Panc1 (cell line): Measurements from ENCODE around the gene NOS3. TPM values are rescaled to one million over a fixed set of nuclear protein-coding genes. Genes with fewer than 3 reads are reported as not detected.
A peak's percentile ranks its signal among the peaks of the same experiment; 100 is the strongest.

Source experiments
- ATAC-seq: fragments of 200-7000 bp; cut with Tn5 transposase; 2 replicates; pipeline ENCODE4 v1.9.1; 2020; ENCODE audit warnings: mild to moderate bottlenecking, moderate library complexity
- BruUV-seq: library from RNA; stranded (reverse); fragments of 400-500 nt; replicated peaks from 2 replicates; lab custom pipeline; 2021; lab: Mats Ljungman, UMichigan
- CTCF ChIA-PET: fragments of 300-600 bp; sonication (Branson Sonifier 250); formaldehyde crosslinking; loops from one replicate; lab custom pipeline; 2022; ENCODE audit warnings: antibody characterized with exemption; lab: Charles Lee
- POLR2A ChIA-PET: fragments of 300-600 bp; sonication (Branson Sonifier 250); formaldehyde crosslinking; loops from one replicate; lab custom pipeline; 2022; ENCODE audit warnings: antibody characterized with exemption; lab: Charles Lee
- DNase-seq: peaks from one replicate; pipeline ENCODE4 v3.0.0-alpha.2; 2010; ENCODE audit warnings: low read depth, low spot score
- H3K27ac ChIP-seq: 2 replicates; pipeline ENCODE4 v1.5.1; 2011; ENCODE audit warnings: mild to moderate bottlenecking, low read length, inconsistent platforms
- H3K27me3 ChIP-seq: fragments of 200-500 bp; sonication (Bioruptor generic); 2 replicates; pipeline ENCODE4 v1.6.0; 2014; ENCODE audit warnings: low read length, inconsistent platforms; ENCODE audit not compliant: control insufficient read depth, insufficient read depth
- H3K36me3 ChIP-seq: fragments of 200-500 bp; sonication (Bioruptor generic); 2 replicates; pipeline ENCODE4 v1.5.1; 2014; ENCODE audit warnings: inconsistent platforms, mild to moderate bottlenecking, low read length, moderate library complexity; ENCODE audit not compliant: control insufficient read depth, insufficient read depth
- H3K4me1 ChIP-seq: 2 replicates; pipeline ENCODE4 v1.5.1; 2011; ENCODE audit warnings: inconsistent platforms, mild to moderate bottlenecking, low read length, moderate library complexity; ENCODE audit not compliant: control insufficient read depth, insufficient read depth
- H3K4me3 ChIP-seq, 2 experiments: 2 replicates each; pipeline ENCODE4 v1.5.1; 2011 to 2012; ENCODE audit warnings: low read depth in 2 of 2, low read length in 2 of 2, mild to moderate bottlenecking in 2 of 2, inconsistent platforms in 1 of 2, moderate library complexity in 1 of 2
- H3K9me3 ChIP-seq: fragments of 200-500 bp; sonication (Bioruptor generic); 2 replicates; pipeline ENCODE4 v1.5.1; 2014; ENCODE audit warnings: low read depth, mild to moderate bottlenecking, inconsistent platforms, low read length, moderate library complexity; ENCODE audit not compliant: control insufficient read depth, insufficient read depth
- CTCF ChIP-seq: fragments of 450-650 bp; IDR thresholded peaks from 2 replicates; pipeline ENCODE4 v1.5.1; 2017; ENCODE audit warnings: mild to moderate bottlenecking
- POLR2AphosphoS5 ChIP-seq: IDR thresholded peaks from 2 replicates; pipeline ENCODE4 v1.6.1; 2012; ENCODE audit warnings: mild to moderate bottlenecking, low read depth, low read length, moderate library complexity
- REST ChIP-seq, 2 experiments: IDR thresholded peaks; 2 replicates each; pipeline ENCODE4 v1.6.1; 2011 to 2012; ENCODE audit warnings: low read depth in 2 of 2, control low read depth in 1 of 2, low read length in 1 of 2, mild to moderate bottlenecking in 1 of 2, moderate library complexity in 1 of 2; ENCODE audit not compliant: insufficient read depth in 1 of 2
- SIN3A ChIP-seq: IDR thresholded peaks from 2 replicates; pipeline ENCODE4 v1.6.1; 2012; ENCODE audit warnings: low read depth, mild to moderate bottlenecking, low read length, moderate library complexity, borderline replicate concordance; ENCODE audit not compliant: insufficient read depth
- TCF7L2 ChIP-seq: IDR thresholded peaks from 2 replicates; pipeline ENCODE4 v1.6.1; 2011; ENCODE audit warnings: mild to moderate bottlenecking, low read depth, low read length, inconsistent platforms
- in situ Hi-C: cut with HindIII; loops from 2 replicates; pipeline ENCODE4 v1.10.0; 2016; ENCODE audit warnings: low sequenced_read_pairs, low pct_unique_long_range_greater_than_20kb
- intact Hi-C: fragments of 100-400 bp; cut with micrococcal nuclease; formaldehyde crosslinking; loops from one replicate; pipeline ENCODE4 v1.10.0; 2022; ENCODE audit not compliant: unreplicated experiment
- total RNA-seq: library from RNA; stranded (reverse); gene quantifications from one replicate; pipeline ENCODE4 v1.2.1, GENCODE V29; 2021; ENCODE audit not compliant: unreplicated experiment

NOS3 gene
- total RNA-seq, 1 experiment from 2014 or later = 3.1 TPM

- Histone ChIP-seq H3K4me1 (peaks cover 3% of the 10 kb centered on the region), H3K27ac (no peak overlapping the region), H3K36me3 (no peaks in the 10 kb centered on the region), H3K9me3 (no peaks in the 10 kb centered on the region), H3K4me3 (no peak overlapping the region), H3K27me3 (no peaks in the 10 kb centered on the region)
- POLR2A ChIA-PET = no interaction called here
- ATAC-seq (no peak), DNase-seq (no peak)
- CTCF ChIA-PET = interaction anchor here (0.8 to 2.3 kb wide), 8 partner anchors 8 to 56 kb away, joined by 3 to 16 read pairs (median 8); no protein-coding TSS in a partner anchor
- BruUV-seq = no TSS peak
- intact Hi-C loops = loop anchor here (5.0 kb wide), 1 partner anchor 55 kb away; no protein-coding TSS in a partner anchor
- in situ Hi-C loops = no loop called here
- TF ChIP-seq CTCF (no peak), POLR2AphosphoS5 (no peak), TCF7L2 (no peak), SIN3A (no peak), REST (IDR thresholded peaks at IDR 0.05; ENCODE audit: insufficient read depth in 1 of 2, low read depth in 2 of 2, low read length in 1 of 2) (no peak)
These were observed 28.6 kb upstream of the NOS3 start for GRCh38 chr7:150962290-150962552.

GRCh38 chr7:150962553-150963399 lies 28.0 kb upstream of the NOS3 start:
- POLR2A ChIA-PET = no interaction called here

More at GRCh38 chr7:150962553-150963399, 28.0 kb upstream of the NOS3 start:
- no peak for DNase-seq
- Histone ChIP-seq H3K4me1 (peaks cover 3% of the 10 kb centered on the region), H3K36me3 (no peaks in the 10 kb centered on the region), H3K4me3 (no peak overlapping the region), H3K27ac (no peak overlapping the region), H3K9me3 (no peaks in the 10 kb centered on the region), H3K27me3 (no peaks in the 10 kb centered on the region)
- in situ Hi-C loops (no loop called here), intact Hi-C loops (loop anchor here (5.0 kb wide), 1 partner anchor 55 kb away; no protein-coding TSS in a partner anchor)
- BruUV-seq = no TSS peak
- CTCF ChIA-PET = interaction anchor here (0.6 to 2.3 kb wide), 17 partner anchors 9 to 194 kb away, joined by 3 to 16 read pairs (median 5); no protein-coding TSS in a partner anchor
- TF ChIP-seq REST (IDR thresholded peaks at IDR 0.05; ENCODE audit: insufficient read depth in 1 of 2, low read depth in 2 of 2, low read length in 1 of 2) (peak in 1 of 2 experiments; percentile 68; a peak in 1 of 4 replicates), TCF7L2 (no peak), POLR2AphosphoS5 (no peak), CTCF (peak; percentile 98), SIN3A (no peak)
- ATAC-seq = peak; percentile 92
